GM13976 (cell line): Measurements from ENCODE around the gene SCUBE3.

Experiments
- DNase-seq: peaks from one replicate; pipeline ENCODE4 v3.0.0; 2012; ENCODE audit warnings: low spot score
- CTCF ChIP-seq: IDR thresholded peaks from 2 replicates; pipeline ENCODE4 v1.5.1; 2012; ENCODE audit warnings: borderline replicate concordance, mild to moderate bottlenecking; ENCODE audit not compliant: insufficient read depth; ENCODE audit errors: extremely low read depth, missing control alignments, control extremely low read depth
- in situ Hi-C: fragments of 300-500 bp; cut with MboI; formaldehyde crosslinking; loops from one replicate; pipeline ENCODE4 v1.12.0; 2022; ENCODE audit warnings: low sequenced_read_pairs, mixed read lengths, inconsistent platforms; ENCODE audit not compliant: unreplicated experiment

SCUBE3 gene

DNA sequence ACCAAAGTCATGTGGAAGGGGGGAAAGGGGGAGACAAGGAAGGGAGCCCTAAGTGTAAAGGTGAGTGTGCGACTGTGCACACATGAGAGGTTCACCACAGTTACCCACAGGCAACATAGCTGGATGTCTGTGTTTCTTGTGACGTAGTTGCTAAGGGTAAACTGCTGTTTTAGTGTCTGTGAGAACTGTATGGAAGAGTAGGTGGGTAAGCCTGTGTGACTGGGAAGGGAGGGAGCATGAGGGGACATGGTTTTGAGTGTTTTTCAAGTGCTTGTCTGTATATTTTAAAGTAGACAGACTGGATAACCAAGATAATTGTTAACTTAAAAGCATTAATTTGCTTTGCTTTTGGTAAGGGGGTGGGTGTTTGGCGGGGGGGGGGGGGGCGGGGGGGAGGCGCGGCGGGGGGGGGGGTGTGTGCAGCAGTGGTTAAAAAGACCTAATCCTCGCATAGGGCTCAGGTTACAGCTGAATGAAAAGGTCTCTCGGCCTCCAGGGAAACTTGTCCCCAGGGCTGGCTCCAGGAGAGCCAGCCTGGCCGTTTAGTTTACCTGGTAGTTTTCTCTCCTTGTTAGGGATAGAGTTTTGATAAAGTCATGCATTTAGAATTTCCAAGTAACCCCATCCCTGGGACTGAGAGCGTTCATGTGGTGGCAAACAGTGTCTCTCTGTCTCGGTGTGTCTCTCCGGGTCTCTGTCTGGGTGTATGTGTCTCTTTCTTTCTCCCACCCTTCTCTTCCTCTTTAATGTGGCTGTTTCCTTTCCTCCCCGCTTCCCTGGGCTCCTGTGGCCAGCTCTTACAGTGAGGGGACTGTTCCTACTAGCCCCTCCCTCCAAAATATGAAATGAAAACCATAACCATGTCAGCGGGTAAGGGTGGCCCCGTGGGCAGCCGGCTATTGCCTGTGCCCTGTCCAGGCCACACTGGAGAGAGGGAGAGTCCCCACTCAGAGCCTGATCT is 3.4 kb downstream of the SCUBE3 start:
- no peak for DNase-seq
- in situ Hi-C loops = loop anchor here (25.0 kb wide), 1 partner anchor 230 kb away; no protein-coding TSS in a partner anchor
- no peak for TF ChIP-seq CTCF

GRCh38 chr6:35218021-35218420 is 4.3 kb downstream of the SCUBE3 start:
- in situ Hi-C loops = loop anchor here (25.0 kb wide), 1 partner anchor 231 kb away; no protein-coding TSS in a partner anchor
- no peak for TF ChIP-seq CTCF
- no peak for DNase-seq

- in situ Hi-C loops = loop anchor here (25.0 kb wide), 1 partner anchor 231 kb away; no protein-coding TSS in a partner anchor
- no peak for DNase-seq
Observed at GRCh38 chr6:35218456-35218855, 4.7 kb downstream of the SCUBE3 start.

DNA sequence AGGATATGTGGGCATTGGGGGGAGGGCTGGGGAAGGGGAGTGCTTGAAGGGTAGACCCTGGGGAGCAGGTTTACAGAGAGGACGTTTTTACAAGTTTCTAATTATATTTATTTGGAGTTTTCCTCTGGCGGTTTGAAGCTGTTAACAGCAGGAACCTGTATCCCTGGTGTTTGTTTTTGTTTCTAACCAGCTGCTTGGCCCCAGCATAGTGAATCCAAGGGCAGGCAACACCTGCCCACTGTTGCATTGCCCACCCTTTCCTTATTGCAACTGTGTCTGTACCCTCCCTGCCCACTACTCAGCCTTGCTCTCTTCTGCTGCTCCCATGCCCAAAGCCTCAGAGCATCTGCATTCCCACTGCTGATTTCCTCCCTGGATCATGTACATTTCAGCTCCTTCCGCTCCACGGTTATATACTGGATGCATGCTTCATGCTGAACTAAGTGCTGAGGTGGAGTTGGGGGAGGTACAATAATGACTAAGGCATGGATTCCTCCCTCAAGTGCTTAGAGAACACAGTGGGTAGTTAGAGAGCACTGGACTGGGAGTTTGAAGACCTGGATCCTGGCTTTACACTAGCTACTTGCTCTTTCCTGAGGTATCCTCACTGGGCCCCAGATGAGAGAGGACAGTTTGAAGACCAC is 6.0 kb downstream of the SCUBE3 start:
- in situ Hi-C loops = loop anchor here (25.0 kb wide), 1 partner anchor 233 kb away; no protein-coding TSS in a partner anchor
- no peak for DNase-seq
- no peak for TF ChIP-seq CTCF

More at GRCh38 chr6:35218456-35218855, 4.7 kb downstream of the SCUBE3 start:
- no peak for TF ChIP-seq CTCF

GRCh38 chr6:35220711-35221110 is 7.0 kb downstream of the SCUBE3 start:
- TF ChIP-seq CTCF = no peak
- no peak for DNase-seq
- in situ Hi-C loops = loop anchor here (25.0 kb wide), 1 partner anchor 233 kb away; no protein-coding TSS in a partner anchor

GRCh38 chr6:35223396-35223795 is 9.6 kb downstream of the SCUBE3 start:
- no peak for DNase-seq
- in situ Hi-C loops = loop anchor here (25.0 kb wide), 1 partner anchor 236 kb away; no protein-coding TSS in a partner anchor
- no peak for TF ChIP-seq CTCF
